GM10248 (cell line): ENCODE results near the gene DMAC2L.

ENCODE experiments used
- CTCF ChIA-PET: fragments of 300-600 bp; sonication (Branson Sonifier 250); formaldehyde crosslinking; extraction: SDS; loops from one replicate; lab custom pipeline; 2021; ENCODE audit warnings: antibody characterized with exemption; lab: Yijun Ruan, JAX
- POLR2A ChIA-PET: fragments of 350-650 bp; sonication (Branson Sonifier 250); formaldehyde crosslinking; extraction: SDS; loops from one replicate; lab custom pipeline; 2020; ENCODE audit warnings: antibody characterized with exemption; lab: Yijun Ruan, JAX
- DNase-seq: peaks from one replicate; pipeline ENCODE4 v3.0.0; 2012; ENCODE audit errors: extremely low spot score
- TF ChIP-seq, protein P1 (sequence below): IDR thresholded peaks from 2 replicates; pipeline ENCODE4 v1.5.1; 2012; ENCODE audit warnings: mild to moderate bottlenecking, low read depth; ENCODE audit errors: extremely low read depth, missing control alignments, control extremely low read depth

DMAC2L gene

DNA sequence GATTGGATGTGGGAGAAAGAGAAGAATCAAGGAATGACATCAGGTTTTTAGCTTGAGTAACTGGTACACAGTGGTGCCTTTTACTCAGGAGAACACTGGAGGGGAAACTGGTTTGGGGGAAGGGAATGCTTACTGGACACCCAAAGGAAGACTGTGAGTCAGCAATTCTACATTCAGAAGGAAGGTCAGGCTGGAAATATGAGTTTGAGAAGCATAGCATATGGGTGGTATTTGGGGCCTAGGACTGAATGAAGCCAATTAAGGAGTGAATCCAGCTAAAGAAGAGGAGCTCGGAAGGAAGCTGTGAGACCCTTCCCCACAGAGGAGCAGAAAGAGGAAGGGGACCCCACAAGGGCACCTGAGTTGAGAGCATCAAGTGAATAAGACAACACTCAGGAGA is 35.4 kb downstream of the DMAC2L start:
- TF ChIP-seq, protein P1, sequence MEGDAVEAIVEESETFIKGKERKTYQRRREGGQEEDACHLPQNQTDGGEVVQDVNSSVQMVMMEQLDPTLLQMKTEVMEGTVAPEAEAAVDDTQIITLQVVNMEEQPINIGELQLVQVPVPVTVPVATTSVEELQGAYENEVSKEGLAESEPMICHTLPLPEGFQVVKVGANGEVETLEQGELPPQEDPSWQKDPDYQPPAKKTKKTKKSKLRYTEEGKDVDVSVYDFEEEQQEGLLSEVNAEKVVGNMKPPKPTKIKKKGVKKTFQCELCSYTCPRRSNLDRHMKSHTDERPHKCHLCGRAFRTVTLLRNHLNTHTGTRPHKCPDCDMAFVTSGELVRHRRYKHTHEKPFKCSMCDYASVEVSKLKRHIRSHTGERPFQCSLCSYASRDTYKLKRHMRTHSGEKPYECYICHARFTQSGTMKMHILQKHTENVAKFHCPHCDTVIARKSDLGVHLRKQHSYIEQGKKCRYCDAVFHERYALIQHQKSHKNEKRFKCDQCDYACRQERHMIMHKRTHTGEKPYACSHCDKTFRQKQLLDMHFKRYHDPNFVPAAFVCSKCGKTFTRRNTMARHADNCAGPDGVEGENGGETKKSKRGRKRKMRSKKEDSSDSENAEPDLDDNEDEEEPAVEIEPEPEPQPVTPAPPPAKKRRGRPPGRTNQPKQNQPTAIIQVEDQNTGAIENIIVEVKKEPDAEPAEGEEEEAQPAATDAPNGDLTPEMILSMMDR = no peak
- DNase-seq = no peak
- POLR2A ChIA-PET = interaction anchor here (0.5 kb wide), 1 partner anchor 181 kb away, joined by 4 read pairs; no protein-coding TSS in a partner anchor
- CTCF ChIA-PET = interaction anchor here (1.4 to 2.1 kb wide), 3 partner anchors 9 to 26 kb away, joined by 4 to 12 read pairs (median 6); no protein-coding TSS in a partner anchor

DNA sequence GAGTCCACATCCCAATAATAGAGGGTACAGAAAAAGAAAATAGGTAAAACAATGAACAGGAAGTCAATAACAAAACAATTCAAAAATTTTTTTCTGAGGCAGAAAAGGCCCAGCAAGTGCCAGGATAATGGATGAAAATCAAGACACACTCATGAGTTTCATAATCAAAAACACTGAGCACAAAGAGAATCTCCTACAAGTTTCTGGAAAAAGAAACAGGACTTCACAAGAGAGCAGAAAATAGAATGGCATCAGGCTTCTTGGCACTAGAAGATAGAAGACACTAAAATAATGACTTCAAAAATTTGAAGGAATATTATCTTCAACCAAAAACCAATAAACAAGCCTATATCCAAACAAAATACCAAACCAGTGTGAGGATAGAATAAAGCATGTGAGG is 36.8 kb downstream of the DMAC2L start:
- POLR2A ChIA-PET = no interaction called here
- CTCF ChIA-PET = interaction anchor here (0.9 to 2.1 kb wide), 3 partner anchors 7 to 28 kb away, joined by 4 to 12 read pairs (median 6); no protein-coding TSS in a partner anchor
- DNase-seq = no peak
- TF ChIP-seq, protein P1 = no peak

DNA sequence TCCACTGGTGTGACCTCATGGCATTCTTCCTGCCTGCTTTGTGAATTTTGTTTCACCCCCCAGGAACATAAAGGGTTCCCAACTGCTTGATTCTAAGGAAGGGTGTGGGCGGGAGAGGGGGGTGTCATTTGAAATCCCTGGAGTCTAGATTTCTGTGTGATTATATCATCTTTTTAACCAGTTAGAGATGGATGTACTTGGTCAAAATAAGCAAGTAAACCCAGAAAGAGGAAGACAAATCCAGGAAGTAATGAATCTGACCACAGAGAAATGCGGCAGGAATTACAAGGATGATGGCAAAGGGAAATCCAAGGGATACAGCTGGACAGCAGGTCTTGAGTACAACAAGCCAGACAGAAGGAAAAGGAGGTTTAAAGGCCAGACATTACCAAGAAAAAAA is 38.9 kb downstream of the DMAC2L start:
- no peak for DNase-seq
- CTCF ChIA-PET = interaction anchor here (0.8 to 1.9 kb wide), 7 partner anchors 9 to 364 kb away, joined by 3 to 9 read pairs (median 3); no protein-coding TSS in a partner anchor
- TF ChIP-seq, protein P1 = no peak
- POLR2A ChIA-PET = no interaction called here

DNA sequence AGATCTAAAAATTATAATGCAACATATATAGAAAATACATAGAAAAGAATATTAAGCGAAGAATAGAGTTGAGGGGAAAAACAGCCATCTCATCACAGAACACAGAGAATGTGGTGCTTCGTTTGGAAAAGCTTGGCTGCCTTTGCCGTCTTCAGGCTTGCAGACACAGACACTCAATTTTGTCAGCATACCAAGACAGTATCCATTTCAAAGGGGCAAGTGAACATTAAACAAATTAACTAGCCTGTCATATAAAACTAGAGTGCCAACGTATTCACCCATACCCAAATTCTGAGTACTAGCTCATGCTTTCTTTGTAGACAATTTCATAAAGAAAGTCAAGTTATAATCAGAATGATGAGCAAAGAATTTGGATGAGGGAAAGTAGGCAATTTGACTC is 40.5 kb downstream of the DMAC2L start:
- TF ChIP-seq, protein P1 = no peak
- CTCF ChIA-PET = no interaction called here
- DNase-seq = no peak
- POLR2A ChIA-PET = no interaction called here

DNA sequence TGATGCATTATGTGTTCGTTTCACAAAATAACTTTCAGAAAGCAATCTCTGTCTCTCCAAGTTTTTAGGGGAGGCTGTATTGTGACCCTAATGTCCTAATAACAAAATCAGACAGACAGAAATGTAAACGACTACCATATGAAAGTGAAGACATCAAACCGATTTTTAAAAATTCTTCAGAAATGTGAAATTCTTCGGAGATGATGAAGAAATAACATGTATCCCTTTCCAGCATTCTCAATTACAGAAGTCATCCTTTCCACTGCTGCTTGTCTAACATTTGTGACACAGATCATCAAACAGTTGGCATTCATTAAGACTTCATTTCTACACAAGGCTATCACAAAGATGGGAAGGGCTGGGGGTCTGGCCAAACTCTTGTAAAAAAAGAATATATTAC is 41.0 kb downstream of the DMAC2L start:
- ChIA-PET CTCF (interaction anchor here (1.4 kb wide), 1 partner anchor 10 kb away, joined by 3 read pairs; no protein-coding TSS in a partner anchor), POLR2A (no interaction called here)
- DNase-seq = no peak
- TF ChIP-seq, protein P1 = no peak

- POLR2A ChIA-PET = no interaction called here
- TF ChIP-seq, protein P1 = no peak
- CTCF ChIA-PET = interaction anchor here (1.4 kb wide), 2 partner anchors 8 to 10 kb away, joined by 3 to 5 read pairs; no protein-coding TSS in a partner anchor
- no peak for DNase-seq
These were observed 42.4 kb downstream of the DMAC2L start for GRCh38 chr14:50354527-50354926.
